Ovary (tissue), 9 donors: ENCODE measurements around the gene NAALADL2. TPM values are rescaled to one million over a fixed set of nuclear protein-coding genes. Genes with fewer than 3 reads are reported as not detected.
"Not testable (repeated sequence)": the region's sequence is repeated elsewhere in the genome, so short reads cannot be mapped to it uniquely, and the experiment has no call there.

Experiments used
- DNase-seq, 5 donors: peaks; one replicate each; pipeline ENCODE4 v3.0.0-alpha.2; 2019 to 2020
- H3K27ac ChIP-seq, 2 donors: fragments of 200-600 bp; one replicate each; pipeline versions ENCODE4 v1.5.1 to v1.8.0; 2019 to 2022
- H3K27me3 ChIP-seq: fragments of 200-600 bp; one replicate; pipeline ENCODE4 v1.8.0; 2022
- H3K36me3 ChIP-seq: fragments of 200-600 bp; sonication (generic); one replicate; pipeline ENCODE4 v1.5.1; 2019
- H3K4me1 ChIP-seq: one replicate; pipeline ENCODE4 v1.8.1; 2013; ENCODE audit warnings: mild to moderate bottlenecking, moderate library complexity; ENCODE audit not compliant: insufficient read depth
- H3K4me3 ChIP-seq: fragments of 200-600 bp; sonication (generic); one replicate; pipeline ENCODE4 v1.5.1; 2017
- H3K9me3 ChIP-seq, 2 donors: fragments of 200-600 bp in 1 of 2; sonication (generic) in 1 of 2; one replicate each; pipeline versions ENCODE4 v1.5.1 to v1.8.1; 2013 to 2019; ENCODE audit warnings: mild to moderate bottlenecking in 1 of 2, moderate library complexity in 1 of 2
- EP300 ChIP-seq: sonication (generic); formaldehyde crosslinking; IDR thresholded peaks from one replicate; pipeline ENCODE4 v1.6.1; 2017; ENCODE audit warnings: antibody characterized with exemption
- POLR2A ChIP-seq: fragments of 450-650 bp; IDR thresholded peaks from one replicate; pipeline ENCODE4 v1.6.1; 2017; ENCODE audit warnings: antibody characterized with exemption, mild to moderate bottlenecking, moderate library complexity
- WGBS, 3 donors: extraction: QIAGEN DNeasy Blood & Tissue Kit in 1 of 3; methylation state at CpG; one replicate each; pipeline versions ENCODE4 v1.1.5 to v1.1.7; 2013 to 2017; 5-methylcytosine and 5-hydroxymethylcytosine counted together
- intact Hi-C, 4 donors: fragments of 100-400 bp; cut with DNase I; formaldehyde crosslinking; loops; one replicate each; pipeline versions ENCODE4 v1.11.0 to v1.15.1; 2022 to 2023
- polyA plus RNA-seq, 2 donors: library from polyadenylated mRNA; stranded (reverse); fragments of 200-250 nt in 1 of 2; fragments of 350-450 nt in 1 of 2; fragmentation: Illumina TruSeq in 1 of 2; extraction: RNeasy Lipid Tissue Mini Kit (QIAGEN cat#74804) in 1 of 2; gene quantifications; one replicate each; pipeline ENCODE4 v1.2.3, GENCODE V29; 2013 to 2014
- total RNA-seq, 7 donors: library from RNA; depleted of rRNA in 2 of 7; stranded (reverse); fragments of >200 nt in 2 of 7; fragmentation: NEBNext Ultra II Directional in 3 of 7; extraction: Animal tissue kit (Norgen Biotek cat#: 25700) in 3 of 7; gene quantifications; one replicate each; pipeline versions ENCODE4 v1.1.0 to v1.2.4, GENCODE V29; 2016 to 2023
- TF ChIP-seq, protein P1 (sequence below), 3 donors: fragments of 450-650 bp in 2 of 3; fragments of 200-600 bp in 1 of 3; IDR thresholded peaks; one replicate each; pipeline versions ENCODE4 v1.5.1 to v1.8.0; 2016 to 2022; ENCODE audit warnings: antibody characterized with exemption in 3 of 3, mild to moderate bottlenecking in 1 of 3
- donor health status: DM: no; HTN: no; CAD: no; lungs with moderate emphysema.
- donor health status: DM: no; HTN: no; CAD: no.
- donor health status: Bipolar disorder and iron deficiency.
- donor health status: DM: yes; HTN: yes; CAD: no.
- donor health status: DM: no; HTN: no; CAD: no.
- donor health status: DM: yes; HTN: yes; CAD: no.

The NAALADL2 gene
- total and polyA plus RNA-seq, 9 donors: 2.3 to 29.3 (median 15.2) TPM

- Histone ChIP-seq H3K4me1 (peaks cover 2% of the 10 kb centered on the region), H3K36me3 (no peaks in the 10 kb centered on the region), H3K27me3 (no peaks in the 10 kb centered on the region), H3K4me3 (no peak overlapping the region), H3K27ac (no peak overlapping the region), H3K9me3 (no peaks in the 10 kb centered on the region)
- 94 to 97% (median 96%) methylated on average over 9 of the region's 9 CpGs for WGBS, 3 donors
- intact Hi-C loops: no loop called here
- no peak for DNase-seq
- TF ChIP-seq, protein P1, sequence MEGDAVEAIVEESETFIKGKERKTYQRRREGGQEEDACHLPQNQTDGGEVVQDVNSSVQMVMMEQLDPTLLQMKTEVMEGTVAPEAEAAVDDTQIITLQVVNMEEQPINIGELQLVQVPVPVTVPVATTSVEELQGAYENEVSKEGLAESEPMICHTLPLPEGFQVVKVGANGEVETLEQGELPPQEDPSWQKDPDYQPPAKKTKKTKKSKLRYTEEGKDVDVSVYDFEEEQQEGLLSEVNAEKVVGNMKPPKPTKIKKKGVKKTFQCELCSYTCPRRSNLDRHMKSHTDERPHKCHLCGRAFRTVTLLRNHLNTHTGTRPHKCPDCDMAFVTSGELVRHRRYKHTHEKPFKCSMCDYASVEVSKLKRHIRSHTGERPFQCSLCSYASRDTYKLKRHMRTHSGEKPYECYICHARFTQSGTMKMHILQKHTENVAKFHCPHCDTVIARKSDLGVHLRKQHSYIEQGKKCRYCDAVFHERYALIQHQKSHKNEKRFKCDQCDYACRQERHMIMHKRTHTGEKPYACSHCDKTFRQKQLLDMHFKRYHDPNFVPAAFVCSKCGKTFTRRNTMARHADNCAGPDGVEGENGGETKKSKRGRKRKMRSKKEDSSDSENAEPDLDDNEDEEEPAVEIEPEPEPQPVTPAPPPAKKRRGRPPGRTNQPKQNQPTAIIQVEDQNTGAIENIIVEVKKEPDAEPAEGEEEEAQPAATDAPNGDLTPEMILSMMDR (IDR thresholded peaks at IDR 0.05): no peak
Measured at GRCh38 chr3:175269394-175269793, 410.3 kb downstream of the NAALADL2 start.

DNA sequence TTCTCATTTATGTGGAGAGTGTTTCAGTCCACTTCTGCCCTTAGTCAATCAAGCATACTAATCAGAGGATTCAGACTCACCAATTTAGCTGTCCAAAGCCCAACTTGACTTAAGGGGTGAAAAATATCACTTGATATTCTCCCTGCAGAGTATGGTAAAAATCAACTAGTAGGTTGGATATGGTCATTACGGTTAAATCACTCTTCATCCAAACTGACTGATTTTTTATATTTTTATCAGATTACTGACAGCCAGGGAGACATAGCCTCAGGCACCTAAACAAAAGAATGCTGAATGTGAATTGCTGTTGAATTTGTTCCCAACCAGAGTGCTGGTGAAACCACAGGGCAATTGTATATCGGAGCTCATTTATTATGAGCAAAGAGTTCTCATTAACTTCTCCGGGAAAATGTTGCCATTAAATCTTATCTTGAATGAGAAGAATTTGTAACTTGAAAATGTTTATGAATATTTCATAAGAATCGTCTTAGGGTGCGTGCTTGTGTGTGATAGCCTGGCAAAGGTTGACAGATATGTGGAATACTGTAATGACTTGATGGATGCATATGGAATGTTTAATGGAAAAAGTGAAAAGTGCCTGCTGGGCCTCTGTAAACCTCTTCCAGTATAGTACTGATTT is 411.2 kb downstream of the NAALADL2 start:
- WGBS, 3 donors: 13 to 35% (median 17%) methylated on average over 5 of the region's 5 CpGs
- intact Hi-C loops: no loop called here
- DNase-seq: no peak

DNA sequence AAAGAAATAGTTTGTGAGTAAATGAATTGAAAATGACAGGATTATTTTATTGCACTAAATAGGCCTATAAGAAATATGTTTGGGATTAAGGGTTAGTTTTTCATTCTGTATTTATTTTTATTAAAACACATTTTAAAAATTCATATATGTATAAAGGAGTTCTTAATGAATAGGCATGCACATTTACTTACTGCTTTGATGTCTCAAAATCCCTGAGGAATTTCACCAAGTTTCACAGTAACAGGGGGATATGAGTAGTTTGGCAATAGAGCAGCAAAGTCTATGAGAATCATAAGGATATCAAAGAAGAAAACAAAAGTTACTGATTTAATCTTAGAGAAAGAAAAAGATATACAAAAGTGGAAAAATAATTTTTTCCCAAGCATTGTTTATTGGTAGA is 411.7 kb downstream of the NAALADL2 start:
- Histone ChIP-seq H3K36me3 (no peaks in the 10 kb centered on the region), H3K27me3 (no peaks in the 10 kb centered on the region), H3K4me1 (peaks cover 2% of the 10 kb centered on the region), H3K4me3 (no peak overlapping the region), H3K9me3 (no peaks in the 10 kb centered on the region), H3K27ac (no peak overlapping the region)
- intact Hi-C loops: no loop called here
- no peak for TF ChIP-seq EP300
- TF ChIP-seq, protein P1 (IDR thresholded peaks at IDR 0.05): no peak
- no peak for DNase-seq

More for the DNA sequence above, 411.2 kb downstream of the NAALADL2 start:
- H3K4me1 ChIP-seq: peaks cover 2% of the 10 kb centered on the region
- no peaks in the 10 kb centered on the region for H3K9me3 ChIP-seq
- H3K4me3 ChIP-seq: no peak overlapping the region
- H3K27me3 ChIP-seq: no peaks in the 10 kb centered on the region
- H3K27ac ChIP-seq: no peak overlapping the region
- H3K36me3 ChIP-seq: no peaks in the 10 kb centered on the region
- TF ChIP-seq POLR2A (no peak), EP300 (no peak)
- TF ChIP-seq, protein P1 (IDR thresholded peaks at IDR 0.05): no peak

DNA sequence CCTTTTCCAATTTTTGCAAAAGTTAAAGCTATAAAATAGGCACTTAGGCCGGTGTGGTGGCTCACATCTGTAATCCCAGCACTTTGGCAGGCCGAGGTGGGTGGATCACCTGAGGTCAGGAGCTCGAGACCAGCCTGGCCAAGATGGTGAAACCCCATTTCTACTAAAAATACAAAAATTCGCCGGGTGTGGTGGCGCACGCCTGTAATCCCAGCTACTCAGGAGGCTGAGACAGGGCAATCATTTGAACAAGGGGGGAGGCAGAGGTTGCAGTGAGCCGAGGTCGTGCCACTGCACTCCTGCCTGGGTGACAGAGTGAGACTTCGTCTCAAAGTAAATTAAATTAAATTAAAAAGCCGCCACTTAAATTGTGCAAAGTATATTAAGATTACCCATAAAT is 412.3 kb downstream of the NAALADL2 start:
- H3K27ac ChIP-seq, H3K36me3 ChIP-seq, H3K9me3 ChIP-seq, intact Hi-C loops, H3K27me3 ChIP-seq, DNase-seq, H3K4me1 ChIP-seq, H3K4me3 ChIP-seq: not testable (repeated sequence)
- 94 to 97% (median 96%) methylated on average over 11 of the region's 11 CpGs for WGBS, 3 donors

DNA sequence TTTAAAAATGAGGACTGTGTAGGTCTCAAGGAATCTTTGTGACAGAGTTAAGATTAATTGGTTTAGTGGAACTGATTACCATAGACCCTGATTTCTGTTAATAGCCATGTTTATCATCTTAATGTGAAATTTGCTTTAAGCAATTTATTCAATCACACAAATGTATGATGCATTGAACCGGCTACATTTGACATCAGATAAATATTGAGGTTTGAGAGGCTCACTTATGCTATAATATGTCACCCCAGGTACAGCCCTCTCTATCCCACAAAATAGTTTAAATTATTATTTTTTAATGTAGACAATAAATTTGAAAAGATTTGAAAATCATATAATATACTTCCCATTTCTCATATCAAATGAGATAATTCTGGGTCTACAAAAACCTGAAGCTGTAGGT is 413.3 kb downstream of the NAALADL2 start:
- H3K4me1 ChIP-seq: peaks cover 2% of the 10 kb centered on the region
- DNase-seq: no peak
- H3K9me3 ChIP-seq: no peaks in the 10 kb centered on the region
- H3K4me3 ChIP-seq: no peak overlapping the region
- H3K27ac ChIP-seq: no peak overlapping the region
- no peaks in the 10 kb centered on the region for H3K27me3 ChIP-seq
- WGBS, 3 donors: 95 to 100% (median 97%) methylated on average over 1 of the region's 1 CpG
- TF ChIP-seq EP300 (no peak), POLR2A (no peak)
- TF ChIP-seq, protein P1 (IDR thresholded peaks at IDR 0.05): no peak
- intact Hi-C loops: no loop called here
- H3K36me3 ChIP-seq: no peaks in the 10 kb centered on the region
